ENCODE data around the gene CGB1. TPM values are rescaled to one million over a fixed set of nuclear protein-coding genes. Genes with fewer than 3 reads are reported as not detected.
"Not testable (repeated sequence)": the region's sequence is repeated elsewhere in the genome, so short reads cannot be mapped to it uniquely, and the experiment has no call there.

Gene CGB1
- total and polyA plus RNA-seq, 9 of the 15 experiments (the other 6 are each of a cell fraction or from before 2014, with no cell fraction given): not detected

DNA sequence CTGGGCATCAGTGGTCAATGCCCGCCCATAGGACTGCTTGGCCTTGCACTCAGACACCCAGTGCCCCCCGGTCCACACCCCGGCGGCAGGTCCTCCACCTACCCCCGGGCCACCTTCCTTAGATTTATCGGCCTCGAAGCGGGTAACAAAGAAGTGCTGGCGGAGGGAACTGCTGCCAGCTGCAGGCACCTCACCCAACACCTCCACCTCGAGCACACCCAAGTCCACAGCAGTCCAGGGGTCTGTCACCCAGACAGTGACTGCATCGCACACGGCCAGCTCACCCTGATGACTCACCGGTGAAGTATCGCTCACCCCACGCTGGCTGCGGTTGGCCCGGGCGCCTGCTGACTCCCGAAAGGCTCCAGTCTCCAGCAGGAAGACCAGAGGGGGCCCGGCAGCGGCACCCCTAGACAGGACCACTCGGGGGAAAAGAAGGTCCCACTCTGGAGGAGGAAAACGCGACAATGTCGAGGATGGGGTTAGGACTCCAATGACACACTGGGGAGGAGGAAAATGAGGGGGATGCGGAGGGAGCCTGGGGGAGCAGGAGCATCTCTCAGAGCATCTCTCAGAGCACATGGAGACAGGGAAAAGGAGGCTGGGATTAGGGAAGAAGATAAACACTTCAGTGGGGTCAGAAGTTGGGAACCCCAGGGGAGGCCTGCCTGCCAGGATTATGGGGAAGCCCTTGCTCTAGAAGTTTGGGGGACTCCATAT lies 2.0 kb upstream of the CGB1 start:
- in situ Hi-C loops (cut with MboI); H3K4me3 ChIP-seq; H2AFZ ChIP-seq (ENCODE audit: low read depth, low read length); H3K4me1 ChIP-seq (replicated peaks in 1 of 2; ENCODE audit: control insufficient read depth in 2 of 2, insufficient read depth in 2 of 2, low read length in 2 of 2); H3K9ac ChIP-seq (ENCODE audit: insufficient read depth in 1 of 2, low read depth in 2 of 2, low read length in 2 of 2); H4K20me1 ChIP-seq (replicated peaks; ENCODE audit: control insufficient read depth, insufficient read depth, low read length); H3K79me2 ChIP-seq (ENCODE audit: control insufficient read depth, insufficient read depth, low read length); intact Hi-C loops (cut with micrococcal nuclease); H3K36me3 ChIP-seq (ENCODE audit: control insufficient read depth, insufficient read depth, low read length); H3K27me3 ChIP-seq (ENCODE audit: control insufficient read depth in 2 of 2, insufficient read depth in 2 of 2, low read length in 2 of 2); H3K27ac ChIP-seq (ENCODE audit: extremely low read depth, low read depth, low read length); FAIRE-seq; BruUV-seq (replicated peaks); H3K9me1 ChIP-seq (ENCODE audit: control insufficient read depth, insufficient read depth, low read length); POLR2A ChIA-PET; H3K9me3 ChIP-seq (replicated peaks; ENCODE audit: control insufficient read depth, insufficient read depth, low read depth, low read length); CTCF ChIA-PET (ENCODE audit: low intra/inter-chr PET ratio); H3K4me2 ChIP-seq (ENCODE audit: insufficient read depth, low read length): not testable (repeated sequence)
- peak; percentile 47; the same call in 2 of the 3 replicates for ATAC-seq
- WGBS (ENCODE audit: insufficient coverage, low coverage, missing lambda C conversion rate): 4% methylated on average over 22 of the region's 26 CpGs
- TF ChIP-seq DPF2 (IDR thresholded peaks at IDR 0.05): 0 out of 2 replicates have a peak, but pooled peaks have one; percentile 17
- TF ChIP-seq, protein P1, sequence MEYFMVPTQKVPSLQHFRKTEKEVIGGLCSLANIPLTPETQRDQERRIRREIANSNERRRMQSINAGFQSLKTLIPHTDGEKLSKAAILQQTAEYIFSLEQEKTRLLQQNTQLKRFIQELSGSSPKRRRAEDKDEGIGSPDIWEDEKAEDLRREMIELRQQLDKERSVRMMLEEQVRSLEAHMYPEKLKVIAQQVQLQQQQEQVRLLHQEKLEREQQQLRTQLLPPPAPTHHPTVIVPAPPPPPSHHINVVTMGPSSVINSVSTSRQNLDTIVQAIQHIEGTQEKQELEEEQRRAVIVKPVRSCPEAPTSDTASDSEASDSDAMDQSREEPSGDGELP (CRISPR knock-in tag; IDR thresholded peaks at IDR 0.05; ENCODE audit: borderline replicate concordance): peak; percentile 41; the same call in 1 of the 2 replicates
- peak; percentile 3 for TF ChIP-seq FOS (IDR thresholded peaks at IDR 0.05; ENCODE audit: extremely low read depth, insufficient read length)
- peak; percentile 85 for TF ChIP-seq FOSL1 (tag; conservative IDR thresholded peaks at IDR 0.05)
- TF ChIP-seq ARID1B (IDR thresholded peaks at IDR 0.05): peak; percentile 44
- TF ChIP-seq SMARCA4 (IDR thresholded peaks at IDR 0.05): 0 out of 2 replicates have a peak, but pooled peaks have one; percentile 32
- TF ChIP-seq JUND (IDR thresholded peaks at IDR 0.05; ENCODE audit: borderline replicate concordance, low read depth, low read length): peak; percentile 83
- peak; percentile 41; the same call in 1 of the 3 replicates for TF ChIP-seq JUND (tag; IDR thresholded peaks at IDR 0.05; ENCODE audit: borderline replicate concordance, low read depth, low read length)
- TF ChIP-seq, protein P2, sequence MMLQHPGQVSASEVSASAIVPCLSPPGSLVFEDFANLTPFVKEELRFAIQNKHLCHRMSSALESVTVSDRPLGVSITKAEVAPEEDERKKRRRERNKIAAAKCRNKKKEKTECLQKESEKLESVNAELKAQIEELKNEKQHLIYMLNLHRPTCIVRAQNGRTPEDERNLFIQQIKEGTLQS (IDR thresholded peaks at IDR 0.05): peak; percentile 91
- TF ChIP-seq, protein P2 (CRISPR knock-in tag; conservative IDR thresholded peaks at IDR 0.05): not testable (repeated sequence)
- 0 out of 2 replicates have a peak, but pooled peaks have one; percentile 20 for TF ChIP-seq JUNB (CRISPR knock-in tag; conservative IDR thresholded peaks at IDR 0.05)
- TF ChIP-seq CREM (IDR thresholded peaks at IDR 0.05; ENCODE audit: low read depth): 0 out of 2 replicates have a peak, but pooled peaks have one; percentile 31
- DNase-seq (ENCODE audit: extremely low read depth in 1 of 4, low spot score in 3 of 4): peak in 1 of 4 experiments; percentile 52

GRCh38 chr19:49038111-49038510 lies 1.4 kb upstream of the CGB1 start:
- H3K4me2 ChIP-seq (ENCODE audit: insufficient read depth, low read length); H3K9ac ChIP-seq (ENCODE audit: insufficient read depth in 1 of 2, low read depth in 2 of 2, low read length in 2 of 2); BruUV-seq (replicated peaks); H3K4me3 ChIP-seq; ATAC-seq; H3K4me1 ChIP-seq (replicated peaks in 1 of 2; ENCODE audit: control insufficient read depth in 2 of 2, insufficient read depth in 2 of 2, low read length in 2 of 2); H4K20me1 ChIP-seq (replicated peaks; ENCODE audit: control insufficient read depth, insufficient read depth, low read length); H3K79me2 ChIP-seq (ENCODE audit: control insufficient read depth, insufficient read depth, low read length); DNase-seq (ENCODE audit: extremely low read depth in 1 of 4, low spot score in 3 of 4); H3K36me3 ChIP-seq (ENCODE audit: control insufficient read depth, insufficient read depth, low read length); CTCF ChIA-PET (ENCODE audit: low intra/inter-chr PET ratio); H2AFZ ChIP-seq (ENCODE audit: low read depth, low read length); POLR2A ChIA-PET; H3K27ac ChIP-seq (ENCODE audit: extremely low read depth, low read depth, low read length); H3K9me1 ChIP-seq (ENCODE audit: control insufficient read depth, insufficient read depth, low read length); H3K9me3 ChIP-seq (replicated peaks; ENCODE audit: control insufficient read depth, insufficient read depth, low read depth, low read length); FAIRE-seq; H3K27me3 ChIP-seq (ENCODE audit: control insufficient read depth in 2 of 2, insufficient read depth in 2 of 2, low read length in 2 of 2); intact Hi-C loops (cut with micrococcal nuclease); in situ Hi-C loops (cut with MboI): not testable (repeated sequence)
- 7% methylated on average over 6 of the region's 8 CpGs for WGBS (ENCODE audit: insufficient coverage, low coverage, missing lambda C conversion rate)

Data from K562 (cell line).